B cell (primary cell): ENCODE data around the gene AP5B1. TPM values are rescaled to one million over a fixed set of nuclear protein-coding genes. Genes with fewer than 3 reads are reported as not detected.

Experiments used
- ATAC-seq: fragments of 200-7000 bp; cut with Tn5 transposase; one replicate; pipeline ENCODE4 v1.10.0; 2021; ENCODE audit warnings: low read depth, mild to moderate bottlenecking, moderate number of reproducible peaks, moderate library complexity
- CTCF ChIA-PET: fragments of 350-600 bp; sonication (Branson Sonifier 250); formaldehyde crosslinking; loops from one replicate; lab custom pipeline; 2021; ENCODE audit warnings: antibody characterized with exemption, inconsistent platforms; lab: Charles Lee
- POLR2A ChIA-PET: fragments of 350-600 bp; sonication (Branson Sonifier 250); formaldehyde crosslinking; loops from one replicate; lab custom pipeline; 2021; ENCODE audit warnings: antibody characterized with exemption; lab: Charles Lee
- DNase-seq: peaks from one replicate; pipeline ENCODE4 v3.0.0; 2013
- H2AFZ ChIP-seq: 2 replicates; pipeline ENCODE4 v1.6.1; 2012; ENCODE audit warnings: mild to moderate bottlenecking, low read depth, low read length; ENCODE audit not compliant: insufficient read depth, poor library complexity, severe bottlenecking
- H3K27ac ChIP-seq, 2 donors: 1 replicate in 1 of 2; 2 replicates in 1 of 2; pipeline ENCODE4 v1.5.1; 2012 to 2013; ENCODE audit warnings: low read length in 2 of 2, mild to moderate bottlenecking in 2 of 2, moderate library complexity in 1 of 2
- H3K27me3 ChIP-seq, 4 experiments: fragments of 200-600 bp in 1 of 4; sonication (generic) in 1 of 4; replicated peaks in 1 of 4; 1 replicate in 2 of 4; 2 replicates in 2 of 4; pipeline versions ENCODE4 v1.6.1 to v1.7.0; 2013 to 2016; ENCODE audit warnings: low read length in 3 of 4, mild to moderate bottlenecking in 2 of 4, mixed read lengths in 1 of 4, moderate library complexity in 1 of 4; ENCODE audit not compliant: insufficient read depth in 4 of 4, control insufficient read depth in 3 of 4; ENCODE audit errors: control extremely low read depth in 1 of 4
- H3K36me3 ChIP-seq, 2 experiments: replicated peaks in 1 of 2; 1 replicate in 1 of 2; 2 replicates in 1 of 2; pipeline versions ENCODE4 v1.6.1 to v1.7.1; 2013; ENCODE audit warnings: low read length in 1 of 2; ENCODE audit not compliant: insufficient read depth in 2 of 2, control insufficient read depth in 1 of 2; ENCODE audit errors: control extremely low read depth in 1 of 2, extremely low read depth in 1 of 2
- H3K4me1 ChIP-seq, 2 donors: fragments of 200-600 bp in 1 of 2; sonication (generic) in 1 of 2; 1 replicate in 1 of 2; 2 replicates in 1 of 2; pipeline versions ENCODE4 v1.5.1 to v1.6.1; 2013 to 2017; ENCODE audit warnings: low read length in 2 of 2; ENCODE audit not compliant: control insufficient read depth in 2 of 2, insufficient read depth in 2 of 2
- H3K4me2 ChIP-seq: replicated peaks from 2 replicates; pipeline ENCODE3; 2012; ENCODE audit warnings: mild to moderate bottlenecking, low read depth, low read length; ENCODE audit not compliant: poor library complexity, severe bottlenecking
- H3K4me3 ChIP-seq, 5 experiments: fragments of 200-600 bp in 1 of 5; sonication (generic) in 1 of 5; 1 replicate in 3 of 5; 2 replicates in 2 of 5; pipeline versions ENCODE4 v1.5.1 to v1.7.0; 2011 to 2016; ENCODE audit warnings: low read length in 4 of 5, mild to moderate bottlenecking in 4 of 5, low read depth in 2 of 5, control low read depth in 1 of 5, moderate library complexity in 1 of 5; ENCODE audit not compliant: insufficient read depth in 1 of 5; ENCODE audit errors: control extremely low read depth in 1 of 5, extremely low read depth in 1 of 5
- H3K79me2 ChIP-seq: fragments of 200-600 bp; sonication (generic); one replicate; pipeline ENCODE4 v1.6.0; 2016; ENCODE audit warnings: low read length; ENCODE audit not compliant: control insufficient read depth, insufficient read depth
- H3K9ac ChIP-seq: fragments of 200-600 bp; sonication (generic); 2 replicates; pipeline ENCODE4 v1.6.1; 2017; ENCODE audit warnings: mild to moderate bottlenecking, low read length, moderate library complexity
- H3K9me3 ChIP-seq, 3 donors: one replicate each; pipeline versions ENCODE4 v1.6.1 to v1.7.1; 2013; ENCODE audit warnings: low read length in 2 of 3; ENCODE audit not compliant: control insufficient read depth in 2 of 3, insufficient read depth in 1 of 3; ENCODE audit errors: control extremely low read depth in 1 of 3
- H4K20me1 ChIP-seq: 2 replicates; pipeline ENCODE4 v1.6.0; 2012; ENCODE audit warnings: mild to moderate bottlenecking, low read length; ENCODE audit not compliant: insufficient read depth, control insufficient read depth, poor library complexity, severe bottlenecking
- H3K27ac Mint-ChIP-seq: one replicate; pipeline ENCODE4 v1.8.0; 2021; ENCODE audit warnings: mixed read lengths
- H3K27me3 Mint-ChIP-seq: one replicate; pipeline ENCODE4 v1.8.0; 2021; ENCODE audit warnings: mixed read lengths
- H3K4me1 Mint-ChIP-seq: one replicate; pipeline ENCODE4 v1.8.0; 2021; ENCODE audit warnings: mixed read lengths
- H3K4me3 Mint-ChIP-seq: one replicate; pipeline ENCODE4 v1.8.0; 2021; ENCODE audit warnings: mixed read lengths
- H3K9me3 Mint-ChIP-seq: one replicate; pipeline ENCODE4 v1.8.0; 2022; ENCODE audit warnings: mixed read lengths; ENCODE audit not compliant: insufficient read depth
- EZH2 ChIP-seq: IDR thresholded peaks from 2 replicates; pipeline ENCODE4 v1.6.1; 2012; ENCODE audit warnings: borderline replicate concordance, low read depth, mild to moderate bottlenecking, moderate library complexity, low read length; ENCODE audit not compliant: insufficient read depth, poor library complexity, severe bottlenecking
- WGBS: methylation state at CpG from one replicate; pipeline ENCODE4 v1.1.5; 2013; ENCODE audit warnings: missing lambda C conversion rate; ENCODE audit not compliant: insufficient coverage; 5-methylcytosine and 5-hydroxymethylcytosine counted together
- intact Hi-C: fragments of 100-400 bp; cut with micrococcal nuclease; formaldehyde crosslinking; loops from one replicate; pipeline ENCODE4 v1.10.0; 2022
- polyA plus RNA-seq: library from polyadenylated mRNA; depleted of rRNA; stranded (reverse); fragments of >200 nt; gene quantifications from 2 replicates; pipeline ENCODE4 v1.2.3, GENCODE V29; 2012
- total RNA-seq, 2 donors: library from RNA; stranded (reverse); fragments of 120-200 nt in 1 of 2; gene quantifications; 1 replicate in 1 of 2; 2 replicates in 1 of 2; pipeline versions ENCODE4 v1.2.3 to v1.2.4, GENCODE V29; 2013 to 2022
- TF ChIP-seq, protein P1 (sequence below): fragments of 200-600 bp; IDR thresholded peaks from one replicate; pipeline ENCODE4 v1.8.0; 2022; ENCODE audit warnings: antibody characterized with exemption, mild to moderate bottlenecking

AP5B1 gene
- total and polyA plus RNA-seq, 2 donors (not counting 1 experiment from before 2014, with no cell fraction given): 9.6 to 25.2 TPM

DNA sequence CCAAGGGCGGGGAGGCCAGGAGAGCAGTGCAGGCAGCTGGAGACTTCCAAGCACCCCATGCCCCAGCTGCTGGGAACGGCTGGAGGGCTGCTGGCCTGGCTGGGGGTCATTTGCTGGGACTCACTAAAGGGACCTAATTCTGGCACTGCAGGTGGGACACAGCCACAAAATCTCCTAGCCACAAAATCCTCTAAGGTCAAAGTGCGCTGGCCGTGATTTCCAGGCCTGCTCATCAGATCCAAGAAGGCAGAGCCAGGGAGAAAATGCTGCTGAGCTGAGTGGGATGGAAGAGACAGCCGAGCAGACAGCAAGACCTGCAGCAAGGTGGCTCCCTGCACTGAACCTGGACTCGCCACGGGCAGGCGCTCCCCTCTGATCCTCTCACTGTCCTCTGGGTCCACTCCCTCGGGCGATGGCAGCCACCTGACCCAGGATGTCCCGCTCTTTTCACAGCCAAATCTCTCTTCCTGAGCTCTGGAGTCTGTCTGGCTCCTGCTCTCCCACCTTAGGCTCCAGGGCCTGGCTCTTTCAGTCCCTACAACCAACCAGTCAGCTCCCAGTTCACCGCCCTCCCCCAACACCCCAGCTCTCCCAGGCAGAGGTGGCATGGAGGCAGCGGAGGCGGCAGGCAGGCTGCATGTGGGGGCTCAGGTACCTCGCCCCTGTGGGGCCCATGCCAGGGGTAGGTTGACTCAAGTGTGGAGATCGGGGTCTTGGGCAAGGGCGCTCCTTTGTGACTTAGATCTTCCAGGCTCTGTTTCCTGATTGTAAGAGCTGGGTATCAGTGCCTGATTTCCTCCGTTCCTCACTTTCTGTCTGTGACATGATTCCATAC is 20.6 kb upstream of the AP5B1 start:
- TF ChIP-seq EZH2: no peak
- TF ChIP-seq, protein P1, sequence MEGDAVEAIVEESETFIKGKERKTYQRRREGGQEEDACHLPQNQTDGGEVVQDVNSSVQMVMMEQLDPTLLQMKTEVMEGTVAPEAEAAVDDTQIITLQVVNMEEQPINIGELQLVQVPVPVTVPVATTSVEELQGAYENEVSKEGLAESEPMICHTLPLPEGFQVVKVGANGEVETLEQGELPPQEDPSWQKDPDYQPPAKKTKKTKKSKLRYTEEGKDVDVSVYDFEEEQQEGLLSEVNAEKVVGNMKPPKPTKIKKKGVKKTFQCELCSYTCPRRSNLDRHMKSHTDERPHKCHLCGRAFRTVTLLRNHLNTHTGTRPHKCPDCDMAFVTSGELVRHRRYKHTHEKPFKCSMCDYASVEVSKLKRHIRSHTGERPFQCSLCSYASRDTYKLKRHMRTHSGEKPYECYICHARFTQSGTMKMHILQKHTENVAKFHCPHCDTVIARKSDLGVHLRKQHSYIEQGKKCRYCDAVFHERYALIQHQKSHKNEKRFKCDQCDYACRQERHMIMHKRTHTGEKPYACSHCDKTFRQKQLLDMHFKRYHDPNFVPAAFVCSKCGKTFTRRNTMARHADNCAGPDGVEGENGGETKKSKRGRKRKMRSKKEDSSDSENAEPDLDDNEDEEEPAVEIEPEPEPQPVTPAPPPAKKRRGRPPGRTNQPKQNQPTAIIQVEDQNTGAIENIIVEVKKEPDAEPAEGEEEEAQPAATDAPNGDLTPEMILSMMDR: no peak
- intact Hi-C loops: no loop called here
- Mint-ChIP-seq H3K27me3 (peaks cover 16% of the 10 kb centered on the region), H3K9me3 (no peaks in the 10 kb centered on the region), H3K4me1 (peaks cover 7% of the 10 kb centered on the region), H3K4me3 (no peak overlapping the region), H3K27ac (no peak overlapping the region)
- H3K36me3 ChIP-seq: no peaks in the 10 kb centered on the region
- H4K20me1 ChIP-seq: no peaks in the 10 kb centered on the region
- H3K27ac ChIP-seq: no peak overlapping the region
- no peak overlapping the region for H3K4me3 ChIP-seq
- H3K4me2 ChIP-seq: no peak overlapping the region
- peaks cover 0 to 2% of the 10 kb centered on the region in 2 donors for H3K4me1 ChIP-seq
- no peak overlapping the region for H3K9ac ChIP-seq
- no peak overlapping the region for H2AFZ ChIP-seq
- no peak for DNase-seq
- ChIA-PET CTCF (interaction anchor here (0.6 to 1.3 kb wide), 3 partner anchors 15 to 26 kb away, joined by 3 read pairs; no protein-coding TSS in a partner anchor), POLR2A (no interaction called here)
- H3K27me3 ChIP-seq: peaks cover 0 to 46% (median 8%) of the 10 kb centered on the region in 4 experiments
- no peak for ATAC-seq
- no peaks in the 10 kb centered on the region for H3K79me2 ChIP-seq
- WGBS: 85% methylated on average over 9 of the region's 18 CpGs
- H3K9me3 ChIP-seq: peaks cover 0 to 2% (median 0%) of the 10 kb centered on the region in 3 donors

GRCh38 chr11:65798882-65799281 is 18.1 kb upstream of the AP5B1 start:
- TF ChIP-seq, protein P1: no peak
- TF ChIP-seq EZH2: no peak
- H4K20me1 ChIP-seq: no peaks in the 10 kb centered on the region
- H3K36me3 ChIP-seq: no peaks in the 10 kb centered on the region
- Mint-ChIP-seq H3K27ac (no peak overlapping the region), H3K4me3 (no peak overlapping the region), H3K9me3 (no peaks in the 10 kb centered on the region), H3K4me1 (peaks cover 7% of the 10 kb centered on the region), H3K27me3 (peaks cover 16% of the 10 kb centered on the region)
- intact Hi-C loops: no loop called here
- POLR2A ChIA-PET: no interaction called here
- WGBS: 94% methylated on average over 3 of the region's 8 CpGs
- no peak overlapping the region for H3K27ac ChIP-seq
- H2AFZ ChIP-seq: no peak overlapping the region
- no peak overlapping the region for H3K4me3 ChIP-seq
- no peak for ATAC-seq
- CTCF ChIA-PET: interaction anchor here (1.2 kb wide), 1 partner anchor 19 kb away, joined by 3 read pairs; no protein-coding TSS in a partner anchor
- H3K4me2 ChIP-seq: no peak overlapping the region
- DNase-seq: no peak
- H3K27me3 ChIP-seq: peaks cover 0 to 38% (median 6%) of the 10 kb centered on the region in 4 experiments
- H3K9ac ChIP-seq: no peak overlapping the region
- no peaks in the 10 kb centered on the region for H3K79me2 ChIP-seq
- peaks cover 0 to 2% (median 0%) of the 10 kb centered on the region in 3 donors for H3K9me3 ChIP-seq
- peaks cover 0 to 2% of the 10 kb centered on the region in 2 donors for H3K4me1 ChIP-seq
